Rectal smooth muscle tissue (tissue), 1 donor: Measurements from ENCODE around the gene YPEL2.

ENCODE experiments used
- H3K27ac ChIP-seq: one replicate; pipeline ENCODE4 v1.7.0; 2013; ENCODE audit warnings: low read depth, low read length, inconsistent platforms
- H3K27me3 ChIP-seq: one replicate; pipeline ENCODE4 v1.7.0; 2013; ENCODE audit warnings: low read length; ENCODE audit not compliant: control insufficient read depth, insufficient read depth
- H3K36me3 ChIP-seq: one replicate; pipeline ENCODE4 v1.7.0; 2013; ENCODE audit warnings: low read length; ENCODE audit not compliant: control insufficient read depth, insufficient read depth
- H3K4me1 ChIP-seq: one replicate; pipeline ENCODE4 v1.7.0; 2013; ENCODE audit warnings: low read length; ENCODE audit not compliant: control insufficient read depth, insufficient read depth
- H3K4me3 ChIP-seq: one replicate; pipeline ENCODE4 v1.7.0; 2013; ENCODE audit warnings: low read length
- H3K9ac ChIP-seq: one replicate; pipeline ENCODE4 v1.7.0; 2013; ENCODE audit warnings: low read length

Gene YPEL2

GRCh38 chr17:59426031-59426430 lies 94.6 kb downstream of the YPEL2 start:
- peak overlapping the region; percentile 17 for H3K4me3 ChIP-seq
- peak overlapping the region; percentile 85 for H3K27ac ChIP-seq
- no peaks in the 10 kb centered on the region for H3K36me3 ChIP-seq
- no peak overlapping the region for H3K9ac ChIP-seq
- H3K4me1 ChIP-seq: peaks cover 49% of the 10 kb centered on the region
- no peaks in the 10 kb centered on the region for H3K27me3 ChIP-seq

GRCh38 chr17:59427425-59427921 lies 96.0 kb downstream of the YPEL2 start:
- Histone ChIP-seq H3K9ac (no peak overlapping the region), H3K27me3 (no peaks in the 10 kb centered on the region), H3K4me3 (peak overlapping the region; percentile 12), H3K27ac (peak overlapping the region; percentile 85), H3K4me1 (peaks cover 49% of the 10 kb centered on the region), H3K36me3 (no peaks in the 10 kb centered on the region)

GRCh38 chr17:59427996-59428395 lies 96.5 kb downstream of the YPEL2 start:
- Histone ChIP-seq H3K4me1 (peaks cover 47% of the 10 kb centered on the region), H3K27ac (peak overlapping the region; percentile 85), H3K36me3 (no peaks in the 10 kb centered on the region), H3K9ac (no peak overlapping the region), H3K27me3 (no peaks in the 10 kb centered on the region), H3K4me3 (no peak overlapping the region)

- H3K27me3 ChIP-seq: no peaks in the 10 kb centered on the region
- peaks cover 41% of the 10 kb centered on the region for H3K4me1 ChIP-seq
- H3K9ac ChIP-seq: no peak overlapping the region
- H3K27ac ChIP-seq: peak overlapping the region; percentile 85
- H3K4me3 ChIP-seq: no peak overlapping the region
- H3K36me3 ChIP-seq: no peaks in the 10 kb centered on the region
These were observed 97.5 kb downstream of the YPEL2 start for GRCh38 chr17:59428916-59429485.

GRCh38 chr17:59431601-59432000 lies 100.1 kb downstream of the YPEL2 start:
- Histone ChIP-seq H3K4me1 (peaks cover 18% of the 10 kb centered on the region), H3K27me3 (no peaks in the 10 kb centered on the region), H3K27ac (no peak overlapping the region), H3K9ac (no peak overlapping the region), H3K36me3 (no peaks in the 10 kb centered on the region), H3K4me3 (no peak overlapping the region)

- H3K4me1 ChIP-seq: peaks cover 9% of the 10 kb centered on the region
- no peaks in the 10 kb centered on the region for H3K27me3 ChIP-seq
- no peak overlapping the region for H3K27ac ChIP-seq
- no peak overlapping the region for H3K4me3 ChIP-seq
- H3K9ac ChIP-seq: no peak overlapping the region
- no peaks in the 10 kb centered on the region for H3K36me3 ChIP-seq
These were observed 101.2 kb downstream of the YPEL2 start for GRCh38 chr17:59432657-59433056.

GRCh38 chr17:59433586-59433985 lies 102.1 kb downstream of the YPEL2 start:
- Histone ChIP-seq H3K27ac (no peak overlapping the region), H3K9ac (no peak overlapping the region), H3K36me3 (no peaks in the 10 kb centered on the region), H3K4me3 (no peak overlapping the region), H3K4me1 (peaks cover under 1% of the 10 kb centered on the region), H3K27me3 (no peaks in the 10 kb centered on the region)

GRCh38 chr17:59434429-59434828 lies 103.0 kb downstream of the YPEL2 start:
- no peak overlapping the region for H3K27ac ChIP-seq

GRCh38 chr17:59435238-59435637 lies 103.8 kb downstream of the YPEL2 start:
- H3K27me3 ChIP-seq: no peaks in the 10 kb centered on the region
- no peak overlapping the region for H3K4me3 ChIP-seq
- H3K27ac ChIP-seq: no peak overlapping the region
- H3K4me1 ChIP-seq: no peaks in the 10 kb centered on the region
- no peak overlapping the region for H3K9ac ChIP-seq
- no peaks in the 10 kb centered on the region for H3K36me3 ChIP-seq

More at GRCh38 chr17:59434429-59434828, 103.0 kb downstream of the YPEL2 start:
- no peak overlapping the region for H3K4me3 ChIP-seq
- no peak overlapping the region for H3K9ac ChIP-seq
- no peaks in the 10 kb centered on the region for H3K4me1 ChIP-seq
- H3K36me3 ChIP-seq: no peaks in the 10 kb centered on the region
- no peaks in the 10 kb centered on the region for H3K27me3 ChIP-seq

- Histone ChIP-seq H3K4me1 (peaks cover 7% of the 10 kb centered on the region), H3K4me3 (no peak overlapping the region), H3K27me3 (no peaks in the 10 kb centered on the region), H3K9ac (no peak overlapping the region), H3K27ac (no peak overlapping the region), H3K36me3 (no peaks in the 10 kb centered on the region)
These were observed 105.4 kb downstream of the YPEL2 start for GRCh38 chr17:59436900-59437299.

GRCh38 chr17:59437791-59438281 lies 106.4 kb downstream of the YPEL2 start:
- no peaks in the 10 kb centered on the region for H3K36me3 ChIP-seq
- H3K9ac ChIP-seq: no peak overlapping the region
- no peak overlapping the region for H3K4me3 ChIP-seq
- no peaks in the 10 kb centered on the region for H3K27me3 ChIP-seq
- peaks cover 7% of the 10 kb centered on the region for H3K4me1 ChIP-seq
- no peak overlapping the region for H3K27ac ChIP-seq

GRCh38 chr17:59439262-59439661 lies 107.8 kb downstream of the YPEL2 start:
- H3K27me3 ChIP-seq: no peaks in the 10 kb centered on the region
- H3K4me3 ChIP-seq: no peak overlapping the region
- peaks cover 7% of the 10 kb centered on the region for H3K4me1 ChIP-seq
- H3K36me3 ChIP-seq: no peaks in the 10 kb centered on the region
- H3K27ac ChIP-seq: no peak overlapping the region
- no peak overlapping the region for H3K9ac ChIP-seq

GRCh38 chr17:59439741-59440211 lies 108.3 kb downstream of the YPEL2 start:
- H3K9ac ChIP-seq: no peak overlapping the region
- no peak overlapping the region for H3K4me3 ChIP-seq
- H3K4me1 ChIP-seq: peaks cover 7% of the 10 kb centered on the region
- H3K27ac ChIP-seq: no peak overlapping the region
- no peaks in the 10 kb centered on the region for H3K27me3 ChIP-seq
- H3K36me3 ChIP-seq: no peaks in the 10 kb centered on the region
